Placental epithelial cell (primary cell): ENCODE measurements around the gene SETMAR. TPM values are rescaled to one million over a fixed set of nuclear protein-coding genes. Genes with fewer than 3 reads are reported as not detected.

Source experiments
- total RNA-seq: library from RNA; depleted of rRNA; stranded (reverse); fragments of >200 nt; gene quantifications from 2 replicates; pipeline ENCODE4 v1.2.3, GENCODE V29; 2012

SETMAR gene
- 12.8 and 23.2 TPM in 2 replicates for total RNA-seq

DNA sequence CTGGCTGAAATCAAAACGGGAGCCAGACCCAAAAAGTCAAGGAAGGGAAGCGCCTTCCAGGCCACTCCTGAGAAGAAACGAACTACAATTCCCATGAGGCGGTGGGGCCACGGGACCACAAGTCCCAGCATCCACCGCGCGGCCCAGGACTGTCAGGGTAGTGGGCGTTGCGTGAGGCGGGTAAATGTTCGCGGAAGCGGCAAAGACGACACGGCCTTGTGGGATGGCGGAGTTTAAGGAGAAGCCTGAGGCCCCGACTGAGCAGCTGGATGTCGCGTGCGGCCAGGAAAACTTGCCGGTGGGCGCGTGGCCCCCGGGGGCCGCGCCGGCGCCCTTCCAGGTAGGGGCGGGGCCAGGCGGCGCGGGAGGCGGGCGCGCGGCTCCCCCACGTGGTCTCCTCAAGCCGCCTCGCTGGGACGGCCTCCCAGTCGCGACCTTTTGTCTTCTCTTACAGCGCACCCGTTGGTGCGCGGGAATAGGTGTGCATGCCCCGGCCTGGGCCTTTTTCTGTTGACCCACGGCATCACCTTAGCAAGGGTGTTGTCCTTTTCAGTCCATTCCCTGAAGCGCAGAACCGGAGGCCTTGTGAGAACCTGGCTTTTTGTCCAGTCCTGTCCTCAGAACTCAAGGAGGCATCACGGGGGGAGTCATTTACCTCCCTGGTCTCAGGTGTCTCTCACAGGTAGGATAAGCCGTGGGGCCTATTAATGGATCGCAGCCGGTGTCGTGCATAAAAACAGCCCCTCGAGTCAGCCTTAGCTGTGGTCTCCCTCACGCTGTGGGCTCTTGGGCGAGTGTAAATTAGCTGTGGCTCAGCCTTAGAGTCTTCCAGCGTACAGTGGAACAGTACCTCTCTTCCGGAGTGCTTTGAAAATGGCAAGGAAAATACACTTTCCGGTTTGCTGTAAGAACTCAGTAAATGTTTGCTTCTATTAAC lies at the start of gene SETMAR:
Gene SETMAR (plus strand): TSS at position 183 of the 937 bp plus-strand sequence. CDS start 2 bp downstream, at position 185.

Other genes with a start within 250 kb of the SETMAR start
- gene SUMF1, start 163.9 kb downstream of the SETMAR start, total RNA-seq: 56.1 and 102 TPM in 2 replicates
- 5.7 and 15.7 TPM in 2 replicates for gene ITPR1, start 190.0 kb downstream of the SETMAR start, total RNA-seq